GM19455 (cell line): ENCODE results near the gene PPP2R5C.

Experiments used
- ATAC-seq: cut with Tn5 transposase; IDR thresholded peaks from one replicate; pipeline ENCODE4 v1.9.1; 2021; ENCODE audit not compliant: unreplicated experiment

PPP2R5C gene

GRCh38 chr14:101937926-101938767 is 176.6 kb downstream of the PPP2R5C start:
- ATAC-seq = no peak

- ATAC-seq = no peak
Measured at GRCh38 chr14:101939646-101940170, 178.2 kb downstream of the PPP2R5C start.

- ATAC-seq = no peak
Measured at GRCh38 chr14:101944451-101944850, 182.9 kb downstream of the PPP2R5C start.

- no peak for ATAC-seq
Measured at GRCh38 chr14:101945171-101945570, 183.7 kb downstream of the PPP2R5C start.

GRCh38 chr14:101947577-101947903 is 186.0 kb downstream of the PPP2R5C start:
- ATAC-seq = no peak

GRCh38 chr14:101947904-101948665 is 186.6 kb downstream of the PPP2R5C start:
- peak; percentile 96 for ATAC-seq

- no peak for ATAC-seq
Measured at GRCh38 chr14:101948666-101949216, 187.2 kb downstream of the PPP2R5C start.

GRCh38 chr14:101950100-101950499 is 188.6 kb downstream of the PPP2R5C start:
- ATAC-seq = no peak

- no peak for ATAC-seq
Measured at GRCh38 chr14:101950516-101951215, 189.2 kb downstream of the PPP2R5C start.

- no peak for ATAC-seq
Measured at GRCh38 chr14:101953151-101953550, 191.6 kb downstream of the PPP2R5C start.

- no peak for ATAC-seq
Measured at GRCh38 chr14:101954501-101954900, 193.0 kb downstream of the PPP2R5C start.

GRCh38 chr14:101955695-101956161 is 194.2 kb downstream of the PPP2R5C start:
- ATAC-seq = no peak

- no peak for ATAC-seq
Measured at GRCh38 chr14:101956179-101956885, 194.8 kb downstream of the PPP2R5C start.

GRCh38 chr14:101957406-101958234 is 196.1 kb downstream of the PPP2R5C start:
- no peak for ATAC-seq

- ATAC-seq = no peak
Measured at GRCh38 chr14:101958418-101959180, 197.1 kb downstream of the PPP2R5C start.

- ATAC-seq = no peak
Measured at GRCh38 chr14:101959277-101959676, 197.8 kb downstream of the PPP2R5C start.

- ATAC-seq = no peak
Measured at GRCh38 chr14:101960225-101960624, 198.7 kb downstream of the PPP2R5C start.

GRCh38 chr14:101961011-101961721 is 199.7 kb downstream of the PPP2R5C start:
- ATAC-seq = no peak
